Ishikawa (cell line): ENCODE measurements around the gene BRD3.

Source experiments
- CREB1 ChIP-seq: IDR thresholded peaks from 2 replicates; pipeline ENCODE4 v1.6.1; 2012; ENCODE audit warnings: low read depth
- FOXM1 ChIP-seq: IDR thresholded peaks from 2 replicates; pipeline ENCODE4 v1.6.1; 2012; ENCODE audit warnings: low read depth, borderline replicate concordance
- RAD21 ChIP-seq: IDR thresholded peaks from 2 replicates; pipeline ENCODE4 v1.6.1; 2012; ENCODE audit warnings: low read depth
- TAF1 ChIP-seq: IDR thresholded peaks from 2 replicates; pipeline ENCODE4 v1.6.1; 2012; ENCODE audit warnings: low read depth, mild to moderate bottlenecking
- YY1 ChIP-seq: IDR thresholded peaks from 2 replicates; pipeline ENCODE4 v1.6.1; 2012; ENCODE audit warnings: low read depth
- TF ChIP-seq, protein P1 (sequence below): IDR thresholded peaks from 2 replicates; pipeline ENCODE4 v1.6.1; 2012
- TF ChIP-seq, protein P2 (sequence below): IDR thresholded peaks from 2 replicates; pipeline ENCODE4 v1.6.1; 2012
- TF ChIP-seq, protein P3 (sequence below): IDR thresholded peaks from 2 replicates; pipeline ENCODE4 v1.6.1; 2012; ENCODE audit warnings: low read depth, mild to moderate bottlenecking

DNA sequence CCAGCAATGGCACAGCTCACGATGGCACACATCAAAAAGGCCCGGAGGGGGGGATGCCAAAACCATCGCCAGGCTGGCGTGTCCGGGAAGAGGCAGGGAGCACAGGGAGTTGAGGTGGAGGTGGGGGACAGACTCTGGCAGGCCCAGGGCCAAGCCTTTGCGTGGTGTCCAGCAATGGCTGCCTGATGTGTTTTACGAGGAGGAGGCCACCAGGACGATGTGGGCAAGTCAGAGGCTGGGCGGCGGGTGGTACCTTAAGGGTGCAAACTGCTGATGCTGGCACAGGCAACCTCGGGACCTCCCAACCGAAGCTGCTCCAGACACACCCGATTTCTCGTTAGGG lies 80.4 kb downstream of the BRD3 start:
- TF ChIP-seq CREB1 (no peak), YY1 (no peak), FOXM1 (no peak), RAD21 (no peak), TAF1 (no peak)
- TF ChIP-seq, protein P1, sequence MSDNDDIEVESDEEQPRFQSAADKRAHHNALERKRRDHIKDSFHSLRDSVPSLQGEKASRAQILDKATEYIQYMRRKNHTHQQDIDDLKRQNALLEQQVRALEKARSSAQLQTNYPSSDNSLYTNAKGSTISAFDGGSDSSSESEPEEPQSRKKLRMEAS, result no peak
- TF ChIP-seq, protein P2, sequence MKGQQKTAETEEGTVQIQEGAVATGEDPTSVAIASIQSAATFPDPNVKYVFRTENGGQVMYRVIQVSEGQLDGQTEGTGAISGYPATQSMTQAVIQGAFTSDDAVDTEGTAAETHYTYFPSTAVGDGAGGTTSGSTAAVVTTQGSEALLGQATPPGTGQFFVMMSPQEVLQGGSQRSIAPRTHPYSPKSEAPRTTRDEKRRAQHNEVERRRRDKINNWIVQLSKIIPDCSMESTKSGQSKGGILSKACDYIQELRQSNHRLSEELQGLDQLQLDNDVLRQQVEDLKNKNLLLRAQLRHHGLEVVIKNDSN, result no peak
- TF ChIP-seq, protein P3, sequence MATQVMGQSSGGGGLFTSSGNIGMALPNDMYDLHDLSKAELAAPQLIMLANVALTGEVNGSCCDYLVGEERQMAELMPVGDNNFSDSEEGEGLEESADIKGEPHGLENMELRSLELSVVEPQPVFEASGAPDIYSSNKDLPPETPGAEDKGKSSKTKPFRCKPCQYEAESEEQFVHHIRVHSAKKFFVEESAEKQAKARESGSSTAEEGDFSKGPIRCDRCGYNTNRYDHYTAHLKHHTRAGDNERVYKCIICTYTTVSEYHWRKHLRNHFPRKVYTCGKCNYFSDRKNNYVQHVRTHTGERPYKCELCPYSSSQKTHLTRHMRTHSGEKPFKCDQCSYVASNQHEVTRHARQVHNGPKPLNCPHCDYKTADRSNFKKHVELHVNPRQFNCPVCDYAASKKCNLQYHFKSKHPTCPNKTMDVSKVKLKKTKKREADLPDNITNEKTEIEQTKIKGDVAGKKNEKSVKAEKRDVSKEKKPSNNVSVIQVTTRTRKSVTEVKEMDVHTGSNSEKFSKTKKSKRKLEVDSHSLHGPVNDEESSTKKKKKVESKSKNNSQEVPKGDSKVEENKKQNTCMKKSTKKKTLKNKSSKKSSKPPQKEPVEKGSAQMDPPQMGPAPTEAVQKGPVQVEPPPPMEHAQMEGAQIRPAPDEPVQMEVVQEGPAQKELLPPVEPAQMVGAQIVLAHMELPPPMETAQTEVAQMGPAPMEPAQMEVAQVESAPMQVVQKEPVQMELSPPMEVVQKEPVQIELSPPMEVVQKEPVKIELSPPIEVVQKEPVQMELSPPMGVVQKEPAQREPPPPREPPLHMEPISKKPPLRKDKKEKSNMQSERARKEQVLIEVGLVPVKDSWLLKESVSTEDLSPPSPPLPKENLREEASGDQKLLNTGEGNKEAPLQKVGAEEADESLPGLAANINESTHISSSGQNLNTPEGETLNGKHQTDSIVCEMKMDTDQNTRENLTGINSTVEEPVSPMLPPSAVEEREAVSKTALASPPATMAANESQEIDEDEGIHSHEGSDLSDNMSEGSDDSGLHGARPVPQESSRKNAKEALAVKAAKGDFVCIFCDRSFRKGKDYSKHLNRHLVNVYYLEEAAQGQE, result no peak
